DMS79 (cell line): ENCODE measurements around the gene HCRTR2.

ENCODE experiments used
- DNase-seq: peaks from one replicate; lab custom pipeline; 2025; lab: John Stamatoyannopoulos, UW

HCRTR2 gene

GRCh38 chr6:55327169-55327568 lies 152.9 kb downstream of the HCRTR2 start, which contains the start of gene GFRAL:
Gene GFRAL, plus strand, starts transcription at chr6:55327469. Its CDS starts 86 bp downstream, at chr6:55327555.
- no peak for DNase-seq
